ENCODE data around the gene ADARB2. TPM values are rescaled to one million over a fixed set of nuclear protein-coding genes. Genes with fewer than 3 reads are reported as not detected.
A peak's percentile ranks its signal among the peaks of the same experiment; 100 is the strongest.

The ADARB2 gene
- total RNA-seq, 2 donors from 2014 or later = 1.1 to 1.8 TPM

DNA sequence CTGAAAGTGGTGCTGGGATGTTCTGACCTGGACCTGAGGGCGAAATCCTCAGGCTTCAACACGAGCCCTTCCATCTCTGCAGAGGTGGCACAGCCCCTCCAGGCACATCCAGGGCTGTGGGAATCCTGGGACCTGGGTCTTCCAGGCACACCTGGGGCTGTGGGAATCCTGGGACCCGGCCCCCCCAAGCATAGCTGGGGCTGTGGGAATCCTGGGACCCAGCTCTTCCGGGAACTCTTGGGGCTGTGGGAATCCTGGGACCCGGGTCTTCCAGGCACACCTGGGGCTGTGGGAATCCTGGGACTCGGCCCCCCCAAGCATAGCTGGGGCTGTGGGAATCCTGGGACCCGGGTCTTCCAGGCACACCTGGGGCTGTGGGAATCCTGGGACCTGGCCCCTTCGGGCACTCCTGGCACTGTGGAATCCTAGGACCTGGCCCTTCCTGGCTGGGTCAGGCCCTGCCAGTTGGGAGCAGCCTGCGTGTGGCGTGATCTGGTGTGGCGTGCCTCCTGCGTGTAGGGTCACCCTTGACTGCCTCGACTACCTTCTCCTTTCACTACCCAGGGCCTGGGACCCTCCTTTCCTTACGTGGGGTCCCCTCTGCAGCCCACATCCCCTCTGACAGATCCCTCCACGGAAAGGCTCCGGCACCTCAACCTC, 557.1 kb downstream of the ADARB2 start:
- 87 to 88% methylated on average over 12 to 16 of the region's 16 CpGs for WGBS, 2 experiments (ENCODE audit: insufficient coverage in 1 of 2, insufficient read length in 1 of 2)
- H3K27me3 ChIP-seq (ENCODE audit: control insufficient read depth, insufficient read depth, low read length, poor library complexity, severe bottlenecking) = no peaks in the 10 kb centered on the region
- H3K9me3 ChIP-seq (ENCODE audit: control insufficient read depth, low read length) = no peaks in the 10 kb centered on the region
- Mint-ChIP-seq H3K9me3 (no peaks in the 10 kb centered on the region), H3K36me3 (ENCODE audit: low read depth) (no peaks in the 10 kb centered on the region), H3K4me3 (no peak overlapping the region), H3K27ac (peak overlapping the region; percentile 13), H3K27me3 (ENCODE audit: insufficient read depth) (no peaks in the 10 kb centered on the region), H3K4me1 (peaks cover 5% of the 10 kb centered on the region)
- DNase-seq = no peak
- TF ChIP-seq, protein P1, sequence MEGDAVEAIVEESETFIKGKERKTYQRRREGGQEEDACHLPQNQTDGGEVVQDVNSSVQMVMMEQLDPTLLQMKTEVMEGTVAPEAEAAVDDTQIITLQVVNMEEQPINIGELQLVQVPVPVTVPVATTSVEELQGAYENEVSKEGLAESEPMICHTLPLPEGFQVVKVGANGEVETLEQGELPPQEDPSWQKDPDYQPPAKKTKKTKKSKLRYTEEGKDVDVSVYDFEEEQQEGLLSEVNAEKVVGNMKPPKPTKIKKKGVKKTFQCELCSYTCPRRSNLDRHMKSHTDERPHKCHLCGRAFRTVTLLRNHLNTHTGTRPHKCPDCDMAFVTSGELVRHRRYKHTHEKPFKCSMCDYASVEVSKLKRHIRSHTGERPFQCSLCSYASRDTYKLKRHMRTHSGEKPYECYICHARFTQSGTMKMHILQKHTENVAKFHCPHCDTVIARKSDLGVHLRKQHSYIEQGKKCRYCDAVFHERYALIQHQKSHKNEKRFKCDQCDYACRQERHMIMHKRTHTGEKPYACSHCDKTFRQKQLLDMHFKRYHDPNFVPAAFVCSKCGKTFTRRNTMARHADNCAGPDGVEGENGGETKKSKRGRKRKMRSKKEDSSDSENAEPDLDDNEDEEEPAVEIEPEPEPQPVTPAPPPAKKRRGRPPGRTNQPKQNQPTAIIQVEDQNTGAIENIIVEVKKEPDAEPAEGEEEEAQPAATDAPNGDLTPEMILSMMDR (conservative IDR thresholded peaks at IDR 0.05) = no peak
- no peak overlapping the region for H3K9ac ChIP-seq (ENCODE audit: extremely low read depth, low read length, poor library complexity, severe bottlenecking)
- H3K27ac ChIP-seq (ENCODE audit: low read depth, low read length) = no peak overlapping the region
- no peaks in the 10 kb centered on the region for H3K4me1 ChIP-seq (ENCODE audit: control insufficient read depth, insufficient read depth, low read length)
- no peaks in the 10 kb centered on the region for H3K36me3 ChIP-seq (ENCODE audit: control insufficient read depth, insufficient read depth, low read length)
- H3K4me3 ChIP-seq (ENCODE audit: low read length) = no peak overlapping the region

DNA sequence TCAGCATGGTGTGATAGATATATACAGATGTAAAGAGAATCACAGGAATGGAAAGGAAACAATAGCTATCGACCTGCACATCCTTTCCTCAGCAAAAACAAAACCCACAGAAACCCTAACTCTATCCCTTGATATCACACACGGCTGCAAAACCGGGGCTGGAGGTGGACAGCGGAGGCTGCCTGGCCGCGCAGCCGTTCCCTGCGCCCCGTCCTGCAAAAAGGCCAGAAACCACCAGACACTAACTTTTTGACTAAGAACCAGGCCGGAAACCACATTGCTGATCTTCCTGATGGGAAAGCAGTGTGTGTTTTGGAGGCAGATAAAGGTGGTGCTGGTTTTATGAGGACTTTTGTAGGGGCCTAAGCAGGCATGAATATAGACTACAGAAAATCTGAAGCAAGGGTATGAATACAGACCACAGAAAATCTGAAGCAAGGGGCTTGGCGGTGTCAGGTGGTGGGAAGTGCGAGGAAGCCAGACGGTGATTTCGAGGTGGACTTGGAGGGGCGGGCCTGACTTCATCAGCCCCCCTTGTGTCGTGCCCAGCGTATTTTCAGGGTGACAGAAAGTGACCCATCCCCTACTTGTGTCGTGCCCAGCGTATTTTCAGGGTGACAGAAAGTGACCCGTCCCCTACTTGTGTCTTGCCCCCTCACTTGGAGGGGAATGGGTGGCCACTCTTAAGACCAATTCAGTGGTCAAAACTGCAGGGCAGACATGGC, 557.8 kb downstream of the ADARB2 start:
- Histone ChIP-seq H3K27me3 (ENCODE audit: control insufficient read depth, insufficient read depth, low read length, poor library complexity, severe bottlenecking) (no peaks in the 10 kb centered on the region), H3K4me3 (ENCODE audit: low read length) (no peak overlapping the region), H3K27ac (ENCODE audit: low read depth, low read length) (no peak overlapping the region), H3K9me3 (ENCODE audit: control insufficient read depth, low read length) (no peaks in the 10 kb centered on the region), H3K36me3 (ENCODE audit: control insufficient read depth, insufficient read depth, low read length) (no peaks in the 10 kb centered on the region), H3K4me1 (ENCODE audit: control insufficient read depth, insufficient read depth, low read length) (no peaks in the 10 kb centered on the region), H3K9ac (ENCODE audit: extremely low read depth, low read length, poor library complexity, severe bottlenecking) (no peak overlapping the region)
- no peak overlapping the region for H3K4me3 Mint-ChIP-seq
- H3K9me3 Mint-ChIP-seq = no peaks in the 10 kb centered on the region
- H3K4me1 Mint-ChIP-seq = peaks cover 5% of the 10 kb centered on the region
- no peak for DNase-seq
- H3K27ac Mint-ChIP-seq = no peak overlapping the region
- TF ChIP-seq, protein P1 (conservative IDR thresholded peaks at IDR 0.05) = no peak
- no peaks in the 10 kb centered on the region for H3K27me3 Mint-ChIP-seq (ENCODE audit: insufficient read depth)
- H3K36me3 Mint-ChIP-seq (ENCODE audit: low read depth) = no peaks in the 10 kb centered on the region
- WGBS, 2 experiments (ENCODE audit: insufficient coverage in 1 of 2, insufficient read length in 1 of 2) = 86 to 92% methylated on average over 10 to 20 of the region's 20 CpGs

DNA sequence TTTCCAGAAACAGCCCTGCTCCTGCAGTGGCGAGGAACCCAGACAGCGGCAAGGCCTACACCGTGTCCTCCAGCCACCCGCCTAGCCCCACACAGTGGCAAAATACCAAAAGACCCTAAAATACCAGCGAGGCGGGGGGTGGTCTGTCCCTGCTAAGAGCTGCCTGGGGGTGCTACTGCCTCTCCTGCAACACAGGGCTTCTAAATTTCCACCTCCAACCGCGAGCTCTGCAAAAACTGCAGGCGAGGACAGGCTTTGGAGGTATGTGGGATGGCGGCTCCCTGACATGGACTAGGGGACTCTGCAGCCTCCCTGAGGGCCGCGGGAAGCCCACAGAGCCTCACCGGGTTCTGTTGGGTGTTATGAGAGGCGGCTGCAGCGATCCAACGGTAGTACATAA, 558.8 kb downstream of the ADARB2 start:
- no peak overlapping the region for H3K27ac ChIP-seq (ENCODE audit: low read depth, low read length)
- no peaks in the 10 kb centered on the region for H3K9me3 ChIP-seq (ENCODE audit: control insufficient read depth, low read length)
- H3K9me3 Mint-ChIP-seq = no peaks in the 10 kb centered on the region
- H3K27ac Mint-ChIP-seq = no peak overlapping the region
- H3K27me3 Mint-ChIP-seq (ENCODE audit: insufficient read depth) = no peaks in the 10 kb centered on the region
- no peaks in the 10 kb centered on the region for H3K36me3 ChIP-seq (ENCODE audit: control insufficient read depth, insufficient read depth, low read length)
- no peaks in the 10 kb centered on the region for H3K4me1 ChIP-seq (ENCODE audit: control insufficient read depth, insufficient read depth, low read length)
- no peaks in the 10 kb centered on the region for H3K36me3 Mint-ChIP-seq (ENCODE audit: low read depth)
- WGBS, 2 experiments (ENCODE audit: insufficient coverage in 1 of 2, insufficient read length in 1 of 2) = 86 to 92% methylated on average over 9 to 16 of the region's 16 CpGs
- DNase-seq = no peak
- peaks cover 5% of the 10 kb centered on the region for H3K4me1 Mint-ChIP-seq
- H3K4me3 Mint-ChIP-seq = no peak overlapping the region
- no peak overlapping the region for H3K4me3 ChIP-seq (ENCODE audit: low read length)
- TF ChIP-seq, protein P1 (conservative IDR thresholded peaks at IDR 0.05) = no peak
- H3K9ac ChIP-seq (ENCODE audit: extremely low read depth, low read length, poor library complexity, severe bottlenecking) = no peak overlapping the region
- no peaks in the 10 kb centered on the region for H3K27me3 ChIP-seq (ENCODE audit: control insufficient read depth, insufficient read depth, low read length, poor library complexity, severe bottlenecking)
